Left cardiac atrium (tissue), 4 donors: Measurements from ENCODE around the gene SMARCE1. TPM values are rescaled to one million over a fixed set of nuclear protein-coding genes. Genes with fewer than 3 reads are reported as not detected.

ENCODE experiments used
- ATAC-seq, 2 donors: fragments of 200-7000 bp; cut with Tn5 transposase; one replicate each; pipeline ENCODE4 v1.9.1; 2020; ENCODE audit warnings: mild to moderate bottlenecking in 2 of 2, moderate library complexity in 2 of 2
- DNase-seq: peaks from one replicate; pipeline ENCODE4 v3.0.0-alpha.2; 2020
- intact Hi-C, 2 donors: fragments of 100-400 bp; cut with DNase I; formaldehyde crosslinking; loops; one replicate each; pipeline versions ENCODE4 v1.14.1 to v1.15.1; 2022 to 2023
- total RNA-seq, 2 donors: library from RNA; stranded (reverse); fragmentation: NEBNext Ultra II Directional; extraction: Animal tissue kit (Norgen Biotek cat#: 25700); gene quantifications; one replicate each; pipeline ENCODE4 v1.2.1, GENCODE V29; 2021
- donor health status: DM: no; HTN: yes; CAD: no.
- donor health status: DM: no; HTN: yes; CAD: no; lungs with severe emphysema.
- donor health status: DM: yes; HTN: yes; CAD: no.
- donor health status: Dilated cardiomyopathy.

Gene SMARCE1
- total RNA-seq, 2 donors from 2014 or later = 62.2 to 68.9 TPM

DNA sequence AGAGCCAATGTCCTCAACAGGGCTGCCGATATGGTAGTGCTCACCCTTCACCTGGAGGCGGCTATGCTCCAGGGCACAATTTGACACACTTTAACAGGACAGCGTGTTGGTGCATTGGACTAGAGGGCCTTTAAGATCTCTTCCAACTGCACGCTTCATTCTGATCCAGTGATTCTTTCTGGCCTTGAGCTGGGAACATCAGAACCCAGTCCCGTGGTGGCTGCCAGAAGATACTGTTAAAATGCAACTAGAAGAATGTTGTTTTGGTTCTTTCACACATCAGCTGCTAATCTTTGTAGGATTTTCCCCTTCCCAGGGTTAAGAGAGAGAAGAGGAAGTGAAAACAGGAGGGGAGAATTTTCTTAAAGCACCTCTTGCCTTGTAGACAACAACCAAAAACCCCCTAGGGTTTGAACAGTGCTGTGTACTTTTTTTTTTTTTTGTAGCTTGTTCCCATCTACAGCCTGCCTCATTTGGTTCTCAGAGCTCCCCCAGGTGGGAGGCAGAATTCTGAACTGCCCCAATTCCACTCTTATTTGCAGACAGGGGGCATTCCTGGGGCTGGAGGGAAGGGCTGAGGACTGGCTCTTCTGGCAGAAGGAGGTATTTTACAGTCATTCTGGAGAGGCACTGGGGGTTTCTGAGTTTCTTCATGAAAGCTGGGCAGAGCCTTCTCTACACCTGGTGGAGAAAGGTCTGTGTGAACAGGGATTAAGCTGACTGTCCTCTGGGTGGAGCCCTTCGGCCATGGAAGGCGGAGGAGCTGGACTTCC lies 32.4 kb downstream of the SMARCE1 start:
- peak in 1 of 2 donors; percentile 59 for ATAC-seq
- intact Hi-C loops = no loop called here
- no peak for DNase-seq

DNA sequence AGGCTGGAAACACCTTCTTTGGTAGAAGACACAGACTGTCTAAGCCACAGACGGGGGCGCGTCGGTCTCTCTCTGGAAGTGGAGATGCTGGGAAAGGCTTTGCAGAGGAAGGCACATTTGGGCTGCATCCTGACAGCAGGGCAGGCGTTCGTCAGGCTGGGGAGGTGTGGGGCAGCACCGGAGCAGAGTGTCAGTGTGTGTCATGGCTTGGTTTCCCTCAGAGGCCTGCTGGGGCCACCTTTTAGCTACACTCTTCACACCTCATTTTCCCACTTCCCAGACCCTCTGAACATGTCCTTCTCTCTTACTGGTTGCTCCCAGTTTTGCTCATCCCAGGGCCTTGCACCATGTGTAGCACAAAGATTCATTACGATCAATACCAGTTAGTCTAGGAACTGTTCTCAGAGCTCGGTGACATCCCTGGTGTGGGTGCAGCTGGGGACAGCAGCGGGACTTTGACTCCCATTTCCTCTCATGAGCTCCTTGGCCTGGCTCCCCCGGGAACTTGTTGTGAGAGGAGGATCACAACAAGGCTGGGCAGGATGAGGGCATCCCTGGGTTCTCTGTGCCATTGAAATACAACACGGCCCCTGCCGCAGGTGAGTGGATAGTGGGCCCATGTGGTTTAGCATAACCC lies 33.1 kb downstream of the SMARCE1 start:
- intact Hi-C loops = no loop called here
- DNase-seq (no peak), ATAC-seq (no peak)

DNA sequence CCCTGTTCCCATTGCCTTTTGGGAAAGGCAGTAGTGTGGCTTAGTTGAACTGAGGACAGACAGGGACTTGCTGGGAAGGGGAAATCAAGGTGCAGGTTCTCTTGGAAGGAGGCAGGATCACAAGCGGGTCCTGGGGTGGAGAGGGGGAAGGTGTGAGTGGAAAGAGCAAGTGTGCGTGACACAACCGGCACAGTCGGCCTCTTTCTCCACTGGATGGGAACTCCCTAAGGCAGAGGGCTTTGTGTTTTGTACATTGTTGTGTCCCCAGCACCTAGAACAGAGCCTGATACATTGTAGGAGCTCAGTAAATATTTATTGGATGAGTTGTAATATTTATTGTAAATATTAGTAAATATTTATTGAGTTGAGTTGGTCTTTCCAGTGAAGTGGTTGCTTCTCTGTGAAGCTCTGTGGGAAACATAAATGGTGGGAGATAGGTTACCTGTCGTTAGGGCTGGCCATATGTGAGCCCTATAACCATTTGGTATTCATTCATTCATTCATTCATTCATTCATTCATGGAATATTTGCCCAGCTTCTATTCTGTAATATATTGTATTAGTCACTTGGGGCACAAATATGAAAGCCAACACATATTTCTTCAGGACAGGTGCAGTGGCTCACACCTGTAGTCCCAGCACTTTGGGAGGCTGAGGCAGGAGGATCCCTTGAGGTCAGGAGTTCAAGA lies 34.0 kb downstream of the SMARCE1 start:
- intact Hi-C loops = no loop called here
- DNase-seq (no peak), ATAC-seq (no peak)

DNA sequence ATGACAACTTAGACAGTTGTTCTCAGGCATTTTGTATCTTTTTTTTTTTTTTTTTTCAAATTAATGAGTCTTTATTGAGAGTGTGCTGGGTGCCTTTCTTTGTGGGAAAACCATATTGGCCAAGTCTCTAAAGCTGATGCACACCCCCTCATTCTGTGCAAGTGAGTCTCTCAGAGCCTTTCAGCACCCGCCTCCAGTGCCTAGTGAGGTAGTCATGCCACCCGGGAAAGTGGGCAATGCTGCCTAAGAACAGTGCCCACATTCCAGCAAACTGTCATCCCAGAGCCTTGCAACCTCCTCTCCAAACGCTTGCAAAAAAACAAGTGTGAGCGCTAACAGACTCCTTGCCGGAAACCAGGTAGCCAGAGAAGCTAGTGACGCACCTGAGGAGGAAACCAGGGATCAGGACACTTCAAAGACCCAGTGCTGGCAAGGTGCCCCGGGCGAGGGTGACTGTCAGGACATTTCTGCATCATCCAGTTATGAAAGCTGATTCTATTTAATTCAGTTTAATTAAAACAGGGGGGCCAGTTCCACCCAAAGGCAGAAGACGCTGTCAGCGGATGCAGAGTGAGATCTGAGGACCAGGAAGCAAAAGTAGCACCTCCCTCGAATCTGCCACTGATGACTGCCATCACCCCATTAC lies 34.9 kb downstream of the SMARCE1 start:
- ATAC-seq = no peak
- intact Hi-C loops = no loop called here
- no peak for DNase-seq

DNA sequence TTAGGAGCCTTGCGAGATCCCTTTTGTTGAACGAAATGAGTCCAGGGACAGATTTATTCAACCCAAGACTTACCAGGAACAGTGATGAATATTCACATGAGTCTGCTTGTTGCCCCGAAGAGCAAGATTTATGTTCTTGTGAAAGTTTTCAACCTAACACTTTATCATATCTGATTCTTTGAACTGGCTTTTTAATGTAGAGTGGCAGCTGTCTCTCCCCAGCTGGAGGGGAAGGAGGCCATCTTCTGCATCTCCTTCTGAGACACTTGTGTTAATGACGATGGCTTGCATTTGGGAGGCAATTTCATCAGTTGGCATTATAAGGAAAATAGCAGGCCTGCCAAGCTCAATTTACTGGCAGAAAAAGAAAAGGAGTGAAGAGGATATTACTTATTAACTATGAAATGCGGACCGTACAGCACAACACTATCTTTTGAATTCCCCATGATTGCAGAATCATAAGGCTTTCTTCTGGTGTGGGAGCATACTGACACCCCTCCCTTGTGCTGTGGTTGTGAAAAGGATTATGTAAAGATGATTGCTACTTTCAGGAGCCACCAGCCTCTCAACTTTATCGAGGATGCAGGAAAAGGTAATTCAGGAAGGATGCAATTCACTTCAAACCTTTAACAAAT lies 35.7 kb downstream of the SMARCE1 start:
- intact Hi-C loops = no loop called here

GRCh38 chr17:40610359-40610758 lies 37.3 kb downstream of the SMARCE1 start:
- intact Hi-C loops = no loop called here
- DNase-seq (no peak), ATAC-seq (no peak)

More for the DNA sequence above, 35.7 kb downstream of the SMARCE1 start:
- ATAC-seq (no peak), DNase-seq (no peak)

DNA sequence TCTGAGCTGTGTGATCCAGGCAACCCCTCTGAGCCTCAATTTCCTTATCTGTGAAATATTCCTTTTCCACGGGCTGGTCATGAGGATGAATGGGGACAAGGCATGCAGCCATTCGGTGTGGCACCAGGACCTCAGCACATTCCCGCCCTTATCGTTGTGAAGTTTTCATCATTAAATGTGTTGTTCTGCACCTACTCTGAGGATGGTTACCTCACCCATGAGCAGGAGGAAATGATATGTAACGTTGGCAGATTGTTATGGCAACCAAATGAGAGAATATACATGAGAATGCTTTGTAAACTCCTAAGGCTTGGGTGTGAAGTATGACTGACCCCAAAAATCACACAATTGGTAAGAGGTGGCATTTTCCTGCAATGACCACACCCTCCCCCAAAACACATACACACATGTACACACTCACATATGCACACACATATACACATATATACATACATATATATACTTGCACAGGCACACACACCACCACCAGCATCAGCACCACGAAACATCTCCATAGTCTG lies 39.5 kb downstream of the SMARCE1 start:
- ATAC-seq = peak in 1 of 2 donors; percentile 27
- no peak for DNase-seq
- intact Hi-C loops = no loop called here

- DNase-seq (no peak), ATAC-seq (no peak)
- intact Hi-C loops = no loop called here
These were observed 40.0 kb downstream of the SMARCE1 start for GRCh38 chr17:40607641-40608040.

DNA sequence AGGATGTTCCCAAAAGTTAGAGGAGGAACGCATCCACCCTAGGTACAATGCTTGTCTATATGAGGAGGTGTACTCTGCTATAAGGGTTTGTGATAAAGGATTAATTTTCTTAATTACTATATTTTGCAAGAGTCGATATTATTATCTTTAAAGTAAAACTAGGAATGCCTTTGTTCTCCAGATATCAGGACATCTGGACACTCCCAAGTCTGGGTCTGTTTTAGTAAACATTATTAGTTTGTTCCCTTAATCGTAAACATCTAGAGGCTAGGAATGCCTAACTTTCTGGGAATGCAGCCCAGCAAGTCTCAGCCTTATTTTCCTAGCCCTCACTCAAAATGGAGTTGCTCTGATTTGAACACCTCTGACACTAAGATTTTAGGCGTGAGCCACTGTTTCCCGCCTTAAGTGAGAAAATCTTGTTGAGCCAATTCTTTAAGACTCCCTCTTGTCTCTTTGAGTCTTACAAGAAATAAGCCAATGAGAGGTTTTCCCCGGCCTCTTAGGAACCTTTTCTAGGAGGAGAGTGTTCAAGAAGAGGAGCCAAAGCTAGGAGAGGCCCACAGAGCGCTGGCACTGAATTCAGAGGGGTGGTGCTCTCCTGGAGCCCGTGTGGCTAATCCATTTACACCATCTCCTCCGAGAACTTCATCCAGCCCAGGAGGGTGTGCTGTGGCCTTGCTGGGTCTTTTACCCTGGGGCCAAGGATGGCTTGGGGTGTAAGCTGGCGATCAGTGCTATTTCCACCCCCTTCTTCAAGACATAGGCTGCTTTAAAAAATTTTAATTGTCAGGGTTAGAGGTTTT lies 40.9 kb downstream of the SMARCE1 start:
- intact Hi-C loops = no loop called here
- ATAC-seq = no peak

DNA sequence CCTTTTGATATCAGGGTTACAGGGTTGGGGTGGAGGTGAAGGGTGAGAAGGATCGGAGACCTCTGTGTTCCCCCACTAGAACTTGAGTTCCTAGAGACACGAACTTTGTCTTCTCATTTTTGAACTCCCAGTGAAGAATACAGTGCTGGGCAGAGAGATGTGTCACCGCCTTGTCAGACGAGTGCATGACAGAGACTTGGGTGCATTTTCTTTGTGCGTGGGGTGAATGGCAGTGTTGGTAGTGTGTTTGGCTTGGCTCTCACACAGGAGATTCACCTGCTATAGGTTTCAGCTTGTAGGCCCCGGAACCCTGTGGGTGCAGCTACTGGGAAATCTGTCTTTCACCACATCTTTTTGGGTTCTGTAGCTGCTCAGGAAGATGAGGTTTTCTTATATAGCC lies 42.3 kb downstream of the SMARCE1 start:
- DNase-seq (no peak), ATAC-seq (peak in 1 of 2 donors; percentile 17)
- intact Hi-C loops = no loop called here

More for the DNA sequence above, 40.9 kb downstream of the SMARCE1 start:
- no peak for DNase-seq

DNA sequence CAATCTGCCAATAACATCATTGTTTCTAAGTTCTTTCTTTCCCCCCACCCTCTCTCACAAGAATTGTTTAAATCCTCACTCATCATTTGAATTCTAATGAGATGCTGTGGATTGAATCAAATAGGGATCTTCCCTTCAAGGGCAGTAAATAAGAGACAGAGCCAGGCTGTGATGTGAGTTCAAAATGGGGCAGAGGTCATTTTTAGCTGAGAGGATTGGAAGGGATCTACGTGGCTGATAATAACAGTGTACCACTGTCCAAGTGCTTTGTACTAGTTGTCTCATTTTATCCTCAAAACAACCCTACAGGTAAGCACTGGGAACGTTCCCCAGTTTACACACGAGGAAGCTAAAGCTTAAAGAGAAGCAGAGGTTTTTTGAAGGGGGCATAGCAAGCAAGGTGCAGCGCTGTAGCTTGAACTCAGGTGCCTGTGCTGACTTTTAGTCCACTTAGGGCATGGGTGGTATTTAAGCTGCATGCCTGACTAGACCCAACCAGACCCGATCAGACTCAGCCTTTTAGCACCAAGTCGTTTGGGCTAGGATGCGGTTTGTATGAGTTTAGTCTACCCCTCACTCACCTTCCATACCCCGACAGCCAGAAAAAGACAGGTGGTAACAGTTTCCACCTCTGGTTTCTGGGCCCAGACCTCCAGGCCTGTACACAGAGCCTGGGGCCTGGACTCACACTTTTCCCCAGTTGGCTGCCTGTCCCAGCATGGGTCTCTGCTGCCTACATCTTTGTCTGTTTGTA lies 43.1 kb downstream of the SMARCE1 start:
- intact Hi-C loops = no loop called here
- DNase-seq = no peak
- no peak for ATAC-seq

DNA sequence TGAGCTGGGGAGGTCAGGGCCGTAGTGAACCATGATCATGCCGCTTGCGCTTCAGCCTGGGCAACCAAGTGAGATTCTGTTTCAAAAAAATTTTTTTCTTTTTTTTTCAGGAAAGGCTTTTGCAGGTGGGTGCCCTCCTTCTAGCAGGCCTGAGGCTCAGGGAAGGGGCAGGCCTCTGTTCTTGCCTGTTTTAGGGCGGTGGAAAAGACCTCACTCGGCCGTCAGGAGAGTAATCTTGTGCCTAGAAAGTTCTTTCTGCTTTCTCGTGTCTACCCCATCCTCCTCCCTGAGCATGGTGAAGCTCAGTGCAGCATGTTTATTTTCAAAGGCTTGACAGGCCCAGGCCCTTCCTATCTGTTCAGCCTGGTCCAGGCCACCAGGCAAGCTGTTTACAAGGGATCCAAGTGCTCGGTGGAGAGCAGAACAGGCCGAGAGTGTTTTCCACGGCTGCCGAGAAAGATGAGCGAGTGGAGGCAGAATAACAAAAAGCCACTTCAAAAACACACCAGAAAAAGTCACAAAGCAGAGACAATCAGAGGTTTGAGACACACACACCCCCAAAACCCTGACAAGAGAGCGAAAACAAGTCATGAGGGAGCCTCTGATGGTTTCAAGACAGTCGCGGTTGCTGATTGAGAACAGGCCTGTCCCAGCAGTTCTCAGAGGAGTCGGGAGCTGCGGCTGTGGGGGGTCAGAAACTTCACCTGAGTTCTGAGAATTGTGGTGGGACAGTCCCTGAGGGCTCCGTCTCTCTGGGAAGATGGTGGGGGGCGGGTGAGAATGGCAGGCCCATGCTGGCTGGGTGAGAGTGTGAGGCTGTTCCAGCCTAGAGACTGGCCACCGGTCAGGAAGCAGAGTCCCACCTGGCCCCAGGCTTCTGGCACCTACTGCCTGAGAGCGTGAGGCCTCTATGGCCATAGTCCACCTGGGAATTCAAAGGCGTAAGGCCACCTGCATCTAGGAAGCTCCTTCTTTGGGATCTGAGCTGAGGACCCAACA lies 44.9 kb downstream of the SMARCE1 start:
- no peak for DNase-seq
- ATAC-seq = no peak
- intact Hi-C loops = no loop called here

- ATAC-seq (no peak), DNase-seq (no peak)
- intact Hi-C loops = no loop called here
These were observed 47.1 kb downstream of the SMARCE1 start for GRCh38 chr17:40600486-40601046.

DNA sequence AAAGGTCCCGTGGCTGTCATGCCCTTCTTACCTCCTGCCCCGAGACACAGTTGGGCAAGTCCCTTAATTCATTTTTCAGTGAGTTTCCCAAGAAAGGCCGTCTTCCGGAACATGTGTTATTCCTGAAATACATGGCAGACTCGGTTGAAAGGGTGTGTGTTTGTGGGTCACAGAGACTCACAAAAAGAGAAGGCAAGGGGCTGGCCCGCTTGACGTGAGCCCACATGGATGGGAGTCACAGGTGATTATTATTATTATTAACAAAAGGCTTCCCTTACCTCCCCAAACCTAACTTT lies 48.2 kb downstream of the SMARCE1 start:
- ATAC-seq (no peak), DNase-seq (no peak)
- intact Hi-C loops = no loop called here

DNA sequence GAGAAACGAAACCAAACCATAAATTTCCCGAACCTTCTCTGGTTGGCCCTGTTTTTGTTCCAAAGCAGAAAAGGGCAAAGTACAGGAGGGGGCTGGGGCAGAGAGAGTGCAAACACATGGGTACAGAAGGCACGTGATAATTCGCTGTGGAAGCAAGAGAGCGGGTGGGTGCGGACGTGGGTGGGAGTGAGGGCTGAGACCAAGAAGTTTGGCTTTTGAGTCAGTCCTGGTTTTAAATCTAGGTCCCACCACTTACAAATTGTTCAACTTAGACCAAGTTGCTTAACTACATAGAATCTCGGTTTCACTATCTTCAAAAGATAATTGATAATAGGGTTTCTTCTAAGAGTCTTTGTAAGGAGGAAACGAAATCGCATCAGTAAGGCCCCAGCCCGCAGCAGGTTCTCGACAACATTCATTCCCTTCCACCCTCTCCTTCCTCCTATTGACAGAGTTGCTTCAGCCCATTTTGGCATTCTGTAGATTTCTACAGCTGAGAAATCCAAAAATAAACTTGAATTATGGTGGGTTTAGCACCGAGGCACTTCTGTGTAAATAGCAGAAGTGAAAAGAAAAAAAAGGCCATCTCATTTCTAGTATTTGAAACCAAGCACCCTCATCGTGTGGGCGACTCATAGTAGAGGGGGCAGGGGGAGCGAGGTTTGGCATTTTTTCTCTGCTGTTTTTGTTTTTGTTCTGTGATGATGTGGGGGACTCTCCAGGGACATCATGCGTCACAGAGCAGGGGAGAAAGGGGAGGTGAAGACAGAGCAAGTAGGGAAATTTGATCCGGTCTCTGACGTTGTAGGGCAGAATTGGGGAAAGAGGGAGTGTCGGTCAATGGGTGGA lies 48.8 kb downstream of the SMARCE1 start:
- ATAC-seq = peak in 1 of 2 donors; percentile 83
- intact Hi-C loops = no loop called here
- peak; percentile 31 for DNase-seq

DNA sequence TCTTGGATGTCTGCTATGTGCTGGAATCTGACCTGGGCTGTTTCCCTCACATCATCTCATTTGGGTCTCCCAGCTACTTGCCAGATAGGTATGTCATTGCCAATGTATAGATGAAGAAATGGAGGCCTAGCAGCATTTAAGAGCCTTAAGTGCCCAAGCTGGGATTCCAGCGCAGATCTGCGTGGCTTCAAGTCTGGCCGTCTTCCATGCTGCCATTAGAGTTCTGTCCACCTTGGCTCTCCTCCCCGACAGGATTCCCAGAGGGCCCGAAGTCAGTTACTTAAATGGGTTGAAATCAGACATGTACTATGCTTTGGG lies 49.4 kb downstream of the SMARCE1 start:
- DNase-seq (no peak), ATAC-seq (peak in 1 of 2 donors; percentile 25)

More for the DNA sequence above, 49.4 kb downstream of the SMARCE1 start:
- intact Hi-C loops = no loop called here
